HG03442 (cell line): ENCODE measurements around the gene CAPN1.

Source experiments
- ATAC-seq: cut with Tn5 transposase; IDR thresholded peaks from one replicate; pipeline ENCODE4 v1.9.1; 2021; ENCODE audit warnings: mild to moderate bottlenecking, moderate library complexity; ENCODE audit not compliant: unreplicated experiment

CAPN1 gene

DNA sequence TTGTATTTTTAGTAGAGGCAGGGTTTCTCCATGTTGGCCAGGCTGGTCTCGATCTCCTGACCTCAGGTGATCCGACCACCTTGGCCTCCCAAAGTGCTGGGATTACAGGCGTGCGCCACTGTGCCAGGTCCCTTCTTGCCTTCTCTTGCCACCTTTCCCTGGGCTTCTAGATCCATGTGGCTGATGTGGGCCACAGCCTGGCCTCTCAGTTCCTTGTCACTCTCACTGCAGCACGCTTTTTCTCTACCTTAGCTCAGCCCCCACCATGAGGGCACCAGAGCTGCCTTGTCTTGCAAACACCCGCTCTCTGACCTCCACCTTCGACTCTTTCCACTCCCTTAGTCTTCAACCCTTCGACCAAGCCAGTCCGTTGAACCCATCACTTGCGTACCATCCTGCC is 7.5 kb downstream of the CAPN1 start:
- ATAC-seq = no peak

DNA sequence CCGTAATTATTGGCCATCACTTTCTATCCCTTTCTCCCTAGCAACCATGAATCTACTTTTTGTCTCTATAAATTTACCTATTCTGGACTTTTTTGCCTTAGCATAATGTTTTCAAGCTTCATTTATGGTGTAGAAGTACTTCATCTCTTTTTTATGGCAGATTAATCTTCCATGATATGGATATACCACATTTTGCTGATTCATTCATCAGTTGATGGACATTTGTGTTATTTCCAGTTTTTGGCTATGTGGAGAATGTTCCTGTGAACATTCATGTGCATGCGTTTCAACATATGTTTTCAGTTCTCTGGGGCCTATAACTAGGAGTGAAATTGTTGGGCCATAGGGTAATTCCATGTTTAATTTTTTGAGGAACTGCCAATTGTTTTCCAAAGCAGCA is 12.8 kb downstream of the CAPN1 start:
- no peak for ATAC-seq

DNA sequence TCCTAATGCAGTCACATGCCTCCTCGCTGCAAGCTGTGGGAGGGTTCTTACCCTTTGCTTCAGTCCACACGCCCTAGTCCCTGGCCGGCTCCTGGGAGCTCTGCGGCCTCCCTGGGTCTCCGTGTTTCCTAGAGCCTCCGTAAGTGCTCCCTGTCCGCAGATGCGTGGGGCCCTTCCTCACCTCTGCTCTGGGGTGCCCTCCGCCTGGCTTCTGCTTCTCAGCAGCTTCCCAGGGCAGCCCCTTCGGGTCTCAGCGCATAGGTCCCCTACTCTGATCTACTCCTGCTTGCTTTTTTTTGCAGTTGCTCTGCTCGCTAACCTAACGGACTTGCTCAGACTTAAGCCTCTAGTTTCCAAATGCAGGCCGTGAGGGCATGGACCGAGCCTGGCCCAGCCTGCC is 22.4 kb downstream of the CAPN1 start:
- ATAC-seq = no peak

DNA sequence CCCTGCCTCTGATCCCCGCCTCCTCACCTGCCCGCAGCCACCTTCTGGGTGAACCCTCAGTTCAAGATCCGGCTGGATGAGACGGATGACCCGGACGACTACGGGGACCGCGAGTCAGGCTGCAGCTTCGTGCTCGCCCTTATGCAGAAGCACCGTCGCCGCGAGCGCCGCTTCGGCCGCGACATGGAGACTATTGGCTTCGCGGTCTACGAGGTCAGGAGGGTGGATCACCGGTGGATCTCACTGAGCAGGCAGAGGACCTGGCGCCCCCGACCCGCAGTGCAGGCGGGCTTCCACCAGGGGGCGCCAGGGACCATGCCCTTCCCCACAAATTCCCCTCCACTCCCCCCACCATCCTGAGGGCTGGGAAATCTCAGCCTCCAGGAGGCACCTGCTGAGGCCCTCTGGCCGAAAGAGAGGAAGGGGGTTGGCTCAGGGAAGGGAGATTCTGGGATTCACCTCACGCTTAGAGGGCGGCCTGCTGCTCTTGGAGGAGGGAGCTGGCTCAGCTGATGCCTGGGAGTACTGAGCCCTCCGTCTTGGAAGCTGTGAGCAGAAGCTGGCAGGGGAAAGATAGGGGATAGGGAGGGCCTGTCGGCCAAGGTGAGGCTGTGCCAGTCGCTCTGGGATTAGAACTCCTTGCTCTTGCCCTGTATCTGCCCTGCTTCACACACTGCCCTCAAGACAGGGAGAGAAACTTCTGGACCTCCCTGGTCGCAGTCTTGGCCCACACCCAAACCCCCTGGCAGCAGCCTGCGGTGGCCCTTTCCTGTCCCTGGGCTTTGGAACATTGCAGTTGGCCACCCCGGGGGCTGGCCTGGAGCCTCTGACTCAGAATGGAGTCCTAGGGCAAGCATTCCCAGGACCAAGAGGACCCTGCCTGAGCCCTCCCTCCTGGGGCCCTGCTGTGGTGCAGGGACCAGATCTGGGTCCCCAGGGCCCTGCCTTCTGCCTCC is 23.2 kb downstream of the CAPN1 start:
- ATAC-seq = no peak

DNA sequence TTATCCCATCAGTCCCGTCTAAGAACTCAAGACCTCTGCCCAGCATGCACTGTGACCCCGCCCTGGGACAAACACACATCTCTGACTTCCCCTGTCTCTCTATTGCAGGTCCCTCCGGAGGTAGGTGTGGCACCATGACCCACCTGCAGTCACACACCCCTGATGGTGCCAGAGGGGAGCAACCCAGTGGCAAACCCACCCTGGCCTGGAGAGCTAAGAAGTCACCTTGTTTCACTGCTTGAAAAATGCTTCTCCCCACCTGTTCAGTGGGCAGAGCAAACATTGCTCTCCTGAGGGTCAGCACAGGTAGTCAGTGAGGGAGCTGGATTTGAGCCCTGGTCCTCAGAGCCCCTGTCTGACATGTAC is 23.9 kb downstream of the CAPN1 start:
- ATAC-seq = no peak

DNA sequence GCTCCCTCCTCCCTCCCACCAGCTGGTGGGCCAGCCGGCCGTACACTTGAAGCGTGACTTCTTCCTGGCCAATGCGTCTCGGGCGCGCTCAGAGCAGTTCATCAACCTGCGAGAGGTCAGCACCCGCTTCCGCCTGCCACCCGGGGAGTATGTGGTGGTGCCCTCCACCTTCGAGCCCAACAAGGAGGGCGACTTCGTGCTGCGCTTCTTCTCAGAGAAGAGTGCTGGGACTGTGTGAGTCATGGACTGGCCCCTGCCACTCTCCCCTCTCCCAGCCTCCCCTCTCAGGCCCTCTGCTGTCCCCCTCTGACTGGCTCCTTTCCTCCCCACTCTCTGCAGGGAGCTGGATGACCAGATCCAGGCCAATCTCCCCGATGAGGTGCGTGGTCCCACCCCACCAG is 24.7 kb downstream of the CAPN1 start:
- ATAC-seq = no peak

DNA sequence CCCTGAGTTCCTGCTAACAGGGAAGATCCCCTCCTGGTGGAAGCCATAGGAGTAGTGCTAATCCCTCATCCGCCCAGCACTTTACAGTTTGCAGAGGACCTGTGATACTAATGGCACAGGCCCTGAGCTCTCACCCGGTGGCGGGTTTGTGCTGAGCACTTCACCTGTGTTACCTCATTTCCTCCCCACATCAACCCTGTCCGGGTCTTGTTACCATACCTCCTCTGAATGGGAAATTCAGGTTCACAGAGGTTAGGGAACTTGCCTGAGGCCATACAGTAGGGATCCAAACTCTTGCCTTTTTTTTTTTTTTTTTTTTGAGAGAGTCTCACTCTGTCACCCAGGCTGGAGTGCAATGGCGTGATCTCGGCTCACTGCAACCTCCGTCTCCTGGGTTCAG is 25.2 kb downstream of the CAPN1 start:
- no peak for ATAC-seq

DNA sequence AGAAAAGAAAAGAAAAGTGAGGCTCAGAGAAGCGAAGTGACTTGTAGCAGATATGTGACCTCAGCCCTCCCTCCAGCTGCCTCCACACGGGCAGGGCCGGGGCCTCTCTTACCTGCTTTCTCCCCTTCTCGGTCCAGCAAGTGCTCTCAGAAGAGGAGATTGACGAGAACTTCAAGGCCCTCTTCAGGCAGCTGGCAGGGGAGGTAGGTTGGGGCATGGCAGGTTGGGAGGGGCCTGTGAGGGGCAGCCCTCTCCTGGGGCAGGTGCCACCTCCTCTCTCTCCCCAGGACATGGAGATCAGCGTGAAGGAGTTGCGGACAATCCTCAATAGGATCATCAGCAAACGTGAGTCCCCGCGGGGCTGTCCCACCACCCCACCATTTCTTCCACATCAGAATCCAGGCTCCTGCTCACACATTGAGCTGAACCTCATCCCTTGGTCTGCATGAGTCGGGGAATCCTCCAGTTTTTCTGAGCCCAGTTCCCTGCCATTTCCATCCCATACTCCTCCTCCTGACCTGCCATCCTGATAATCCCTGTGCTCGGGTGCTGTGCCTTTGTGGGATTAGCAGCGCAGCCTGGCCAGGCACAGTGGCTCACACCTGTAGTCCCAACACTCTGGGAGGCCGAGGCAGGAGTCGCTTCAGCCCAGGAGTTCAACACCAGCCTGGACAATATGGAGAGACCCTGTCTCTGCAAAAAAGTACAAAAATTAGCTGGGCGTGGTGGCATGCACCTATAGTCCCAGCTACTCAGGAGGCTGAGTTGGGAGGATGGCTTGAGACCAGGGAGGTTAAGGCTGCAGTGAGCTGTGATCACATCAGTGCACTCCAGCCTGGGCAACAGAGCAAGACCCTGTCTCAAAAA is 26.4 kb downstream of the CAPN1 start:
- ATAC-seq = no peak

DNA sequence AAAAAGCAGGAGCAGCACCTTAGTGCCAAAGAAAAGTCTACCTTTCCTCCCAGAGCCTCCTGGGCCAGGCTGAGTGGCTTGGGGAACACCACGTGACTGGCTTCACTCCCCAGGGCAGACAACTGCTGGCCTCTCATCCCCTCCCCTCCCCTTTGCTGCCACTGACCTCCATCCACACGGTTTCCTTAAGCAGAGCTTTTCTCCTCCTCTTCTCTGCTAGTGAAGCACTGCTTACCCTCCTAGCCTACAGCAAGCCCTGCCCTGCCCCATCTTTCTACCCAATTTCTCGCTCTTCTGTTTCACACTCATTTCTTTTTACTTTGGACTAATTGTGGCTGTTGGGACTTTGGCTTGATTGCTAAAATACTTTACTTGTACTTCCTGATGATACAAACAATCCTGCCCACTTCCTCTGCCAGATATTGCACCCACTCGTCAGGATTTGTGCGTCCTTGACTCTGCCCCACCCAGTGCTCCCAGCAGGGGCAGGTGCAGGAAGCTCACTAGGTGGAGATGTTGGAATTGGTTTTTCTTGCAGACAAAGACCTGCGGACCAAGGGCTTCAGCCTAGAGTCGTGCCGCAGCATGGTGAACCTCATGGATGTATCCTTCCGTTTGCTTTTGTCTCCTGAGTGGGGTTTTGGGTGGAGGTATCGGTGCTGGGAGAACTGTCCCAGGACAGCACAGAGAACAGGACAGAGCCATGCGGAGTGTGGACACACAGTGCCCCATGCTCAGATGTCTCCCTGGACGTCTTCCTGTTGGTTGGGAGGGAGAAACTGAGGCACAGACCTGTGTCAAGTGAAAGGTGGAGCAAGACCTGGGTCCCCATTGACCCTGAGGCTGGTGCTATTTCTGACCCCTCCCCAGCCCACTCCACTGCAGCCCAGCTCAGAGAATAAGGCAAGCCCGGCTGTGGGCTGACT is 27.3 kb downstream of the CAPN1 start:
- ATAC-seq = no peak

DNA sequence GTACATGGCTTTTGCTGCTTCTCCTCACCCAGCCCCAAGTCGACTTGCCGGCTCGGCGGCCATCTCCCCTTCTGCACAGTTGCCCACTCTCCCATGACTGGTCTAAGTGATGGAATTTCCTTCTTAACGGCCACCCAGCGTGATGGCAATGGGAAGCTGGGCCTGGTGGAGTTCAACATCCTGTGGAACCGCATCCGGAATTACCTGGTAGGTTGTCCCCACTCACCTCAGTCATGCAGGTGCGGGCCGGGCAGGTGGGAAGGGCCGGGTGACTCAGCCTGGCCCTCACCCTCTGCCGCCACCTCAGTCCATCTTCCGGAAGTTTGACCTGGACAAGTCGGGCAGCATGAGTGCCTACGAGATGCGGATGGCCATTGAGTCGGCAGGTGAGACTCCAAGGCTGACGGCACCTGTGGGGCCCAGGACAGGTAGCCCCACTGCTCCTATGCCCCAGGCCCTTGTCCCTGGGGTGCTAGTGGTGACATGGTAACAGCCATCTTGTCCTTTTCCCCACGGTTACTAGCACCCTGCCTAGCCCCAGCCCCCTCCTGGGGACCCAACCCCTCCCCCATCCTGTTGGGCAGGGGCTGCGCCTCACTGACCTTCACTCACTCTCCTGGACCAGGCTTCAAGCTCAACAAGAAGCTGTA is 28.1 kb downstream of the CAPN1 start:
- ATAC-seq = no peak

DNA sequence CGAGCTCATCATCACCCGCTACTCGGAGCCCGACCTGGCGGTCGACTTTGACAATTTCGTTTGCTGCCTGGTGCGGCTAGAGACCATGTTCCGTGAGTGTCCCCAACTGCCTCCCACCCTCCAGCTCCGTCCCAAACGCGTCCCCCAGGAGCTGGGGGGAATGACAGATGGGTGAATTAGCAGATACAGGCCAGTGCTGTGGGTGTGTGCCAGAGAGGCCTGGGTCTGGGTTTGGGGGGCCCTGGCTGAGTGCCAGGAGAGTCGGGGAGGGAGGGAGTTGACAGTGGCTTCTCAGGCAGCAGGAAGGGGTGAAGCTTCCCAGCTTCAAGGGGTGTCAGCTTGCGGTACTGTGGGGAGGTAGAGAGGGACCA is 28.6 kb downstream of the CAPN1 start:
- no peak for ATAC-seq

DNA sequence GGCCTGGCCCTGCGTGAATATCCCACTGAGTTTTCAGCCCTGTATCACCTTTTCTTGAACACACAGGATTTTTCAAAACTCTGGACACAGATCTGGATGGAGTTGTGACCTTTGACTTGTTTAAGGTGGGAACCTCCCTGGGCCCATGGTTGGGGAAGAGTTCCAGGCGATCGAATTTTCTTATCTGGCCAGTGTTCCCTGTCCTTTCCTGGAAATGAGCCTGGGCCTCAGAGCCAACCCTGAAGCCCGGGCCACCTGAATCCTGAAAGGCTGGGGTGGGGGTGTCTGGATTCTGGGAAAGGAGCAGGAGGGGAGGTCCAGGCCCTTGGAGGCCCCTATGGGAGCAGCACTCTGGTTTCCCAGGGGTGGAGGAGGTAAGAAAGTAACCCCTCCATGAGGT is 29.0 kb downstream of the CAPN1 start:
- no peak for ATAC-seq

DNA sequence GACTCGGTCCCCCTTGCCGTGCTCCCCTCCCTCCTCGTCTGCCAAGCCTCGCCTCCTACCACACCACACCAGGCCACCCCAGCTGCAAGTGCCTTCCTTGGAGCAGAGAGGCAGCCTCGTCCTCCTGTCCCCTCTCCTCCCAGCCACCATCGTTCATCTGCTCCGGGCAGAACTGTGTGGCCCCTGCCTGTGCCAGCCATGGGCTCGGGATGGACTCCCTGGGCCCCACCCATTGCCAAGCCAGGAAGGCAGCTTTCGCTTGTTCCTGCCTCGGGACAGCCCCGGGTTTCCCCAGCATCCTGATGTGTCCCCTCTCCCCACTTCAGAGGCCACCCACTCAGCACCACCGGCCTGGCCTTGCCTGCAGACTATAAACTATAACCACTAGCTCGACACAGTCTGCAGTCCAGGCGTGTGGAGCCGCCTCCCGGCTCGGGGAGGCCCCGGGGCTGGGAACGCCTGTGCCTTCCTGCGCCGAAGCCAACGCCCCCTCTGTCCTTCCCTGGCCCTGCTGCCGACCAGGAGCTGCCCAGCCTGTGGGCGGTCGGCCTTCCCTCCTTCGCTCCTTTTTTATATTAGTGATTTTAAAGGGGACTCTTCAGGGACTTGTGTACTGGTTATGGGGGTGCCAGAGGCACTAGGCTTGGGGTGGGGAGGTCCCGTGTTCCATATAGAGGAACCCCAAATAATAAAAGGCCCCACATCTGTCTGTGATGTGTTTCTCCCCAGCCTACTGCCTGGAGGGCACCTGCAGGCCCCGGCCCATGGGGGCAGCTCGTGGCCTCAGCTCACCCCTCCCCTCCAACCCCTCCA is 29.8 kb downstream of the CAPN1 start:
- ATAC-seq = no peak

DNA sequence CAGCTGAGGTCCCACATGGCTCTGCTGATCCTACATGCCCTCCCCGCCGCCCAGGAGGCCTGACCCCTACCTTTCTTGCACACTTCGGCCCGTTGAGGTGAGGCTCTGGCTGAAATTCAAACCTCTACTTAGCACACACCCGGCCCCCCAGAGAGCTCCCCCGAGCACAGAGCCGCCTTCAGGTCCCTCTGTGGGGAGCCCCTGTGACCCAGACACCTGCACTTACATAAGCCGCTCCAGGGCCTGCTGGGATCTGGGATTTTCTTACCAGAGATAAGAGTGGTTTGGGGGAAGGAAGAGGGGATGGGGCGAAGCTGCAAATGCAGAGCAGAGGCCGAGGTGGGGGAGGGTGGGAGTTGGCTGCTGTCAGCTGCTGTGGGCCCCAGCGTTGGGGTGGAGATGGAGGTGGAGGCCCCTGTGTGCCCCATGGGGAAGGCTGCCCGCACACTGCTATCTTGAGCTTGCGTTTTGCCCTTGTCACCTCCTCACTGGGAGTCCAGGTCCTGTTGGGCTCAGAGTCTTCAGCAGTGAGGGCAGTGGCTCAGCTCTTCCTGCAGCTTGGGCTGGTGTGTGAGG is 30.6 kb downstream of the CAPN1 start:
- ATAC-seq = no peak

DNA sequence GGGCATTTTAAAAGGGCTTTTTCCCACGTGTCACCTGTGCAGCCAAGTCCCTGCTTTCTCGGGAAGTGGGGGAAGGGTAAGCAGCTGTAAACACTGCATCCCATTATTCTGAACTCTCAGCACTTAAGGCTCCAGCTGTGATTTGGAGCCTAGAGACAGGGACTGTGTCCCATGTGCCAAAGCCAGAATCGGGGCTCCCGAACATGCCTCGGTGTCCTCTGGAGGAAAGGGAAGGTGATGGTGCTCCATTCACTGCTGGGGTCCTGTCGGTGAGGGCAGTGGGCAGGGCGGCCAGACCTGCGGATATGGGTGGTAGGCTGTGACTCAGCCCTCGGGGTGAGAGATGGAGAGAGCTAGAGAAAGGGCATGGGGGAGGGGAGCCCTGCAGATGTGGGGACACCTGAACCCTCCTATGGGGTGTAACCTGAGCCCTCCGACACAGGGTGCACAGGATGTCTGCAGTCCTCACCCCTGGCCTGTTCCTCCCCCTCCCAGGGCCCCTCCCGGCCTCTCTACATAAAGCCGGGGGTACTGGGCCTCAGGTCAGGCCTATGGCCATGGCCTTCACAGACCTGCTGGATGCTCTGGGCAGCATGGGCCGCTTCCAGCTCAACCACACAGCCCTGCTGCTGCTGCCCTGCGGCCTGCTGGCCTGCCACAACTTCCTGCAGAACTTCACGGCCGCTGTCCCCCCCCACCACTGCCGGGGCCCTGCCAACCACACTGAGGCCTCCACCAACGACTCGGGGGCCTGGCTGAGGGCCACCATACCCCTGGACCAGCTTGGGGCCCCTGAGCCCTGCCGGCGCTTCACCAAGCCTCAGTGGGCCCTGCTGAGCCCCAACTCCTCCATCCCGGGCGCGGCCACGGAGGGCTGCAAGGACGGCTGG is 31.8 kb downstream of the CAPN1 start:
- no peak for ATAC-seq

DNA sequence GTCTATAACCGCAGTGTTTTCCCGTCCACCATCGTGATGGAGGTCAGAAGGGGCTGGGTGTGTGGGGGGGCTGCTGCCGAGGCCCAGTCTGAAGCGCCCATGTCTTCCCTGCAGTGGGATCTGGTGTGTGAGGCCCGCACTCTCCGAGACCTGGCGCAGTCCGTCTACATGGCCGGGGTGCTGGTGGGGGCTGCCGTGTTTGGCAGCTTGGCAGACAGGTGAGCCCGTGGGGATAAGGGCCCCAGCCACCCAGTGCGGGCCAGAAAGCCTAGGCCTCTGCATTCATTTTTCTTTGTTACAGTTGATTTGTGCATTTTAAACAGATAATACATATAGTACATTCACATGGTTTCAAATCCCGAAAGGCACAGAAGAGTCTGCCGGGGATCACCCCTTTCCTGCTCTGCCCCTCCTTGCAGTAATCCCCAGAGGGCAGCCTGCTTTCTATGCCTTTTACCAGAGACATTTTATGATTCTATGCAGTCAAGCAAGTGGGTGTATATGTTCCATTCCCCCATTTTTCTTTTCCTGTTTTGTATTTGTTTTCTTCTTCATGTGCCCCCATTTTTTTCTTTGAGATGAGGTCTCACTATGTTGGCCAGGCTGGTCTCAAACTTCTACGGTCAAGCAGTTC is 32.6 kb downstream of the CAPN1 start:
- no peak for ATAC-seq

DNA sequence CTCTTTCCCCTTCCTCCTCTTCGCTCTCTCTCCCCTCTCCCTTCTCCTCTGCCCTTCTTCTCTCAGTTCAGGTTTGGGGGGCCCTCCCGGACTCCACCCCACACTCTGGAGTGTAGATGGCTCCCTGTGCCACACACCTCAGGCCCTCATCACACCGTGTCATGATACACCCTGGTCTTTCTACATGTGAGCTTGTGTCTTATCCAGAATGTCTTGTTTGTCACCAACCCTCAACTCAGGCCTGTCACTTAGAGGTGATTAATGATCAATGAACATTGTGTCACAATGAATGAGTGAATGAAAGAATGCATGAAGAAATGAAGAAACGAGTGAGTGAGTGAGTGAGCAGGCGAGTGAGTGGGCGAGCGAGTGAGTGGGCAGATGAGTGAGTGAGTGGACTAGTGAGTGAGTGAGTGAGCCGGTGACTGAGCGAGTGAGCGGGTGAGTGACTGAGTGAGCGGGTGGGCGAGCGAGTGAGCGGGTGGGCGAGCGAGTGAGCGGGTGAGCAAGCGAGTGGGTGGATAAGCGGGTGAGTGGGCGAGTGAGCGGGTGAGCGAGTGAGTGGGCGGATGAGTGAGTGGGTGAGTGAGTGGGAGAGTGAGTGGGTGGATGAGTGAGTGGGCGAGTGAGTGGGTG is 33.8 kb downstream of the CAPN1 start:
- ATAC-seq = no peak
